ENCODE measurements around the gene ARHGEF3.
"Not testable (repeated sequence)": the region's sequence is repeated elsewhere in the genome, so short reads cannot be mapped to it uniquely, and the experiment has no call there.

The ARHGEF3 gene

DNA sequence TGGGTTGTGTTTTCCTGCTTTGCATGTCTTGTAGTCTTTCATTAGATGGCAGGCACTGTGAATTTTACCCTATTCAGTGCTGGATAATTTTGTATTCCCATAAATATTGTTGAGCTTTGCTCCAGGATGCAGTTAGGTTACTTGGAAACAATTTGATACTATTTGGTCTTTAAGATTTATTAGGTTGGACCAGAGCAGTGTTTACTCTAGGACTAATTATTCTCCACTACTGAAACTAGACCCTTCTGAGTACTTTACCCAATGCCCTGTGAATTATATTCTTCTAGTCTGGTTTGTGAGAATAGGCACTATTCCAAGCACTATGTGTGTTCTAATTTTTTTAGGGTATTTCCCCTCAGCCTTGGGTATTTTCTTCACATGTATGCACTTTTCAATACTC, 80.9 kb downstream of the ARHGEF3 start:
- FAIRE-seq, result no peak

- FAIRE-seq, result not testable (repeated sequence)
Observed at GRCh38 chr3:56718809-56719208, 82.9 kb downstream of the ARHGEF3 start.

DNA sequence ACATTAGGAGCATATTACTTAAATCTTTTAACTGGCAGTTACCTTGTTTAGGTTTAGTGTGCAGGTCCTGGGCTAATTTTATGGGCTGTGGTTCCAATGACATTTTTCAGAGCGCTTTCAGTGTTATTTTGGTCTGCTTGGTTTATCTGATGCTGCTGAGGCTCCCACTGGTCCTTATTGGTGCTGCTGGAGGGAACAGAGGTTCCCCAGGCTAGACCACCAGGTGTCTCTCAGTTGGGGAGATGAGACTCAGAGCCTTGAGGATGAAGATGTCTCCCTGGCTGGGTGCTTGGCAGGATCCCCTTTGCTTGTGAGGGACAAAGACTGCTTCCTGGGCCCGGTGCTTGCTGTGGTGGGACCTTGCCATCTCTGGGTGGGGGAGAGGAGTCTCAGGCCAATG, 90.4 kb downstream of the ARHGEF3 start:
- FAIRE-seq, result no peak

GRCh38 chr3:56707412-56707811, 94.3 kb downstream of the ARHGEF3 start:
- FAIRE-seq, result not testable (repeated sequence)

DNA sequence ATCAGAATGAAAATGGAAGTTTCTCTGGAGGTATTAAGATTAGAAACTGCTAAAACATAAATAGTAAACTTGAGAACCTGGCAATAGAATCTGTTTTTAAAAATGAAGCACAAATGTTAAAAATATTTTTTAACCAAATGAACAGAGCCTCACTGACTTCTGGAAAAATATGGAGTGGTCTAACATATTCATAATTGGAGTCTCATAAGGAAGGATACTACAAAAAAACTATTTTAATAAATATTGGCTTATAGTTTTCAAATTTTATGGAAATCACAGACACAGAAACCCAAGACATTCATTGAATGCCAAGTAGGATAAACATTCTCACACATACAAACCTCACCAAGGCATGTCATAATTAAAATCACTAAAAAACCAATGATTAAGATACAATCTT, 95.1 kb downstream of the ARHGEF3 start:
- no peak for FAIRE-seq

GRCh38 chr3:56704706-56705105, 97.0 kb downstream of the ARHGEF3 start:
- no peak for FAIRE-seq

DNA sequence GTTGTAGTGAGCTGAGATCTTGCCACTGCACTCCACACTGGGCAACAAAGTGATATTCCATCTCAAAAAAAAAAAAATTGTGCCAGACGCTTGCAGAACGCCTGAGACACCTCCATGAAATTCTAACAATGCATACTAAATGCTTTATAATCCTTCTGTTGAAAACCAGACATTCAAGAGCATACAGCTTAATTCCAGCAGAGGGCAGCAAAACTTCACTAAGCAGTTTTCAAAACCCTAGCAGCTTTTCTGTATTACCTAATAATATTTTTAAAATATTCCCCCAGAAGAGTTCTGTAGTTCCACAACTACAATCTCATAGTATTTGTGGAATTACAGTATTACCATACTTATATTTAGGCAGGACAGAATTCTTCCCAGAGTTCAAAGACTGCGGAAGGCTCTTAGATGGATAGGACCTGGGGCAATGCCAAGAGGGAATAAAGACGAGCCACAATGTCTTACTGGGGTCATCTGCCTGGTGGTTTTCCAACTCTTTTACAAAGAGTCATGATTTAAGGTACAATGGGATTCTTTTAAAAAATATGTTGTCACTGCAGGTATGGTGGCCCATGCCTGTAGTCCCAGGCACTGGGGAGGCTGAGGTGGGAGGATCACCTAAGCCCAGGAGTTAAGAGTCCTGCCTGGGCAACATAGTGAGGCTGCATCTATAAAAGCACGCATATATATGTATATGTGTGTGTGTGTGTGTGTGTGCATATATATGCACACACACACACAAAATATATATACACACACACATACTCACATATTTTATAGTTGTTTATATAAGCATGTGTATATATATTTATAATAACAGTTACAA, 99.0 kb downstream of the ARHGEF3 start:
- FAIRE-seq, result peak; percentile 5

DNA sequence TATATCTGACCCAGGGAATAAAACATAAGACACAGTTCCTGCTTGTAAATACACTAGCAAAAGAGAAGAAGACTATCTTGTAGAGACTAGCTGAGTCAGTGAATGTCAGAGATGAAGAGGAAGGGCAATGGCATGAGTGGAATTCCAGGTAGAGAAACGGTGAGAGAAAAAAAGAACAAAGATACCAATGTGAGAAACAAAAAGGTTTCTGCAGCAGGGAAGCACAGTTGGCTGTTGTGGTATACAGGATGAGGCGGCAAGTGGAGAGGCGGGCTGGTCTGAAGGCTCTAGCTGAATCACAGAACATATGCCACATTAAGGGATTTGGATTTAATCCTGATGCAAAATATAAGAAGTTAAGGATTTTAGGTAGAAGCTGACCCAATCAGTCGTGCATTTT, 101.6 kb downstream of the ARHGEF3 start:
- no peak for FAIRE-seq

GRCh38 chr3:56694867-56695683, 106.7 kb downstream of the ARHGEF3 start:
- no peak for FAIRE-seq

- FAIRE-seq, result no peak
Observed at GRCh38 chr3:56693750-56694149, 108.0 kb downstream of the ARHGEF3 start.

DNA sequence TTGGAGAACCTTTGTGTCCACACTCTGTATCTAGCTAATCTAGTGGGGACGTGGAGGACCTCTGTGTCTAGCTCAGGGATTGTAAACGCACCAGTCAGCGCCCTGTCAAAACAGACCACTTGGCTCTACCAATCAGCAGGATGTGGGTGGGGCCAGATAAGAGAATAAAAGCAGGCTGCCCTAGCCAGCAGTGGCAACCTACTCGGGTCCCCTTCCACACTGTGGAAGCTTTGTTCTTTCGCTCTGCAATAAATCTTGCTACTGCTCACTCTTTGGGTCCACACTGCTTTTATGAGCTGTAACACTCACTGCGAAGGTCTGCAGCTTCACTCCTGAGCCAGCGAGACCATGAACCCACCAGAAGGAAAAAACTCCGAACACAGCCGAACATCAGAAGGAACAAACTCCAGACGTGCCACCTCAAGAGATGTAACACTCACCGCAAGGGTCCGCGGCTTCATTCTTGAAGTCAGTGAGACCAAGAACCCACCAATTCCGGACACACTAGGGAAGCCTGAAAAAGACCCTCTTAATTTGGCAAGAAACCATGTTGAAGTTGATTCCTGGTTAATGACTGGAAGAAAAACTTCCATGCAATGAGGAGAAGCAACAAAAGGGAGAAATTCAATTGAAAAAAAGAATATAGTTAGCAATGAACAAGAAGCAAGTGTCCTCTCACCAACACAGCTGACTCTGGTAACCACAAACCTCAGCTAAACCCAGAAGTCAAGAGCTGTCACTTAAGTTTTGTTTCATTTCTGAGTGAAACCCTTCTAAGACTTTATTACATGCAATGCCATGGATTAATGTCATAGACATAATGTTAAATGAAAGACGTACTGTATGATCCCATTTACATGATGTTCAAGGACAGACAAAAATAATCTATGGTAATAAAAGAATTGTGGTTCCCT, 109.0 kb downstream of the ARHGEF3 start:
- FAIRE-seq, result not testable (repeated sequence)

- FAIRE-seq, result not testable (repeated sequence)
Observed at GRCh38 chr3:56692001-56692365, 109.8 kb downstream of the ARHGEF3 start.

DNA sequence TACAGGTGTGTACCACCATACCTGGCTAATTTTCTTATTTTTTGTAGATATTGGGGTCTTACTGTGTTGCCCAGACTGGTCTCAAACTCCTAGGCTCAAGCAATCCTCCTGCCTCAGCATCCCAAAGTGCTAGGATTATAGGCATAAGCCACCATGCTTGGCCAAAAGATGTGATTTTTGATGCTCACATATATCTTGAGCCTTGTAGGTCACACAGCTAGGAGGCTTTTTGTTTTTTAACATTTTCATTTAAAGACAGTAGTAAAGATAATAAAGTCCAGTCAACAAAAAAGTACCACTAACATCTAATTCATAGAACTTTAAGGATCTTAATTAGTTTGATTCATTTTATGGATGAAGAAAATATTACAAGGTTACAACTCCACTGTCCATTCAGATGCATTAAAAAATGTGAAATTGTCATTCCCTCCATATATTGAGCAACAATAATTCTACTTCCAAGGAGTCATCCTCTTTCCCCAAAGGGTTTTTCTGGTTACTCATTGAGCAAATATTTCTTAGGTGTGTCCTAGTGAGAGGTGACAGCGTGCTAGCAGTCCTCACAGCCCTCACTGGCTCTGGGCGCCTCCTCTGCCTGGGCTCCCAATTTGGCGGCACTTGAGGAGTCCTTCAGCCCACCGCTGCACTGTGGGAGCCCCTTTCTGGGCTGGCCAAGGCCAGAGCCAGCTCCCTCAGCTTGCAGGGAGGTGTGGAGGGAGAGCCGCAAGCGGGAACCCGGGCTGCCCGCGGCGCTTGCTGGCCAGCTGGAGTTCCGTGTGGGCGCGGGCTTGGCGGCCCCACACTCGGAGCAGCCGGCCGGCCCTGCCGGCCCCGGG, 110.4 kb downstream of the ARHGEF3 start:
- FAIRE-seq, result no peak

- FAIRE-seq, result no peak
Observed at GRCh38 chr3:56689303-56689702, 112.4 kb downstream of the ARHGEF3 start.

- FAIRE-seq, result no peak
Observed at GRCh38 chr3:56688191-56688590, 113.6 kb downstream of the ARHGEF3 start.

DNA sequence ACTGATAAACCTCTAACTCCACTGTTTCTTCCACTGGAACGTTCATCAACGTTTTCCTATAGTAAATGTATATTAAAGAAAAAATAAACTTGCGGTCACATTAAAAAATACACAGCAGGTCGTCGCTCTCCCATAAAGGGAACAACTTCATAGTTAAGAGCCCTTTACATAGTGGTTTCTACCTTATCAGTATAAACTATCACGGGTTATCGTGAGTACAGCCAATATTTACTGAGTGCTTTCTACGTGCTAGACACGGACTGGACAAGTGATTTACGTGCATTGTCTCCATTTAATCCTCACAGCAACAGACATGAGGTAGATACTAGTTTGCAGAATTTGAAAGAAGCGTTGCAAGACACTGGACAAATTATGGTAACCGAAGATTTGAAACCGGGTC, 117.7 kb downstream of the ARHGEF3 start:
- FAIRE-seq, result no peak

GRCh38 chr3:56683122-56683817, 118.5 kb downstream of the ARHGEF3 start, which contains the start of gene TASOR:
Gene TASOR (minus strand): TSS chr3:56683265. CDS start chr3:56683006, 259 bp downstream.
- no peak for FAIRE-seq

DNA sequence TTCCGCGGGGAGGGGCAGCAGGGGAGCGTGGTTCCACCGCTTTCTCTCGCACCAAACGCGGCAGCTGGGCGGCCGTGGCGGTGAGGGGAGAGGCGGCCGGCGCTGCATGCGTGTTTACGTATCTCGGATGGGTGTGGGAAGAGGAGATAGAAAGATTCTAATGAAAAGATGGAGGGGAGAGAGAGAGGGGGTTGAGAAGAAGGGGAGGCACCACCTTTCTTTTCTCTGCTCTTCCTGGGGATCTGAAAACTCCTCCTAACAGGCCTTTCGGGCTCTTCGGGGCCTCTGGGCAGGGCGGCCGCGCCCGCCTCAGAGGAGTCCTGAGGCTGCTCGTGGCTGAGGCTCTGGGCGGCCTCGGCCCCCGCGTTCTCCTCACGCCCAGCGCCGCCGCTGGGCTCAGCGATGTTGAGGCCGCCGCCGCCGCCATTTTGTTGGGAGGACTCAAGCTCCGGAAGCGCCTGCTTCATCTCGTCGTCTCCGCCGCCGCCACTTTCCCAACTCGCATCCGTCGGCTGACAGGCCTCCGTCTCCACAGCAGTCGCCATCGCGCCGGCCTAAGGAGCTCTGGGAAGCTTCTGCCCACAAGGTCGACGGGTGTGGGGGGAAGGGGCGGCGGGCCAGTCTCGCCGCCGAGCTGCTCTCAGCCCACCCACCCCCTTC, 119.2 kb downstream of the ARHGEF3 start:
- FAIRE-seq, result no peak

- no peak for FAIRE-seq
Observed at GRCh38 chr3:56681984-56682461, 119.7 kb downstream of the ARHGEF3 start.

GRCh38 chr3:56680054-56680580, 121.6 kb downstream of the ARHGEF3 start:
- FAIRE-seq, result no peak

All from colon (tissue), 2 donors.